HFFc6 (cell line): ENCODE measurements around the gene PIK3R5. TPM values are rescaled to one million over a fixed set of nuclear protein-coding genes. Genes with fewer than 3 reads are reported as not detected.

Experiments used
- DNase-seq: peaks from one replicate; pipeline ENCODE4 v3.0.0-alpha.2; 2018
- H3K27ac Mint-ChIP-seq: 2 replicates; pipeline ENCODE4 v1.8.0; 2020; ENCODE audit warnings: mild to moderate bottlenecking, mixed read lengths
- H3K27me3 Mint-ChIP-seq: 2 replicates; pipeline ENCODE4 v1.8.0; 2021; ENCODE audit warnings: mild to moderate bottlenecking, moderate library complexity, mixed read lengths; ENCODE audit not compliant: insufficient read depth
- H3K36me3 Mint-ChIP-seq: 2 replicates; pipeline ENCODE4 v1.8.0; 2021; ENCODE audit warnings: low read depth, mixed read lengths
- H3K4me1 Mint-ChIP-seq: 2 replicates; pipeline ENCODE4 v1.8.0; 2020; ENCODE audit warnings: low read depth, mixed read lengths
- H3K4me3 Mint-ChIP-seq: 2 replicates; pipeline ENCODE4 v1.8.0; 2020; ENCODE audit warnings: mild to moderate bottlenecking, moderate library complexity, mixed read lengths
- H3K9me3 Mint-ChIP-seq: 2 replicates; pipeline ENCODE4 v1.8.0; 2020; ENCODE audit warnings: mild to moderate bottlenecking, mixed read lengths
- CTCF ChIP-seq: fragments of 200-600 bp; sonication (generic); IDR thresholded peaks from 2 replicates; pipeline ENCODE4 v1.5.0; 2021; ENCODE audit warnings: antibody characterized with exemption, mild to moderate bottlenecking
- total RNA-seq, 6 experiments: library from RNA; stranded (reverse); fragmentation: NEBNext Ultra II Directional; extraction: Animal tissue kit (Norgen Biotek cat#: 25700); gene quantifications; 2 replicates in 1 of 6; 3 replicates in 5 of 6; pipeline ENCODE4 v1.2.3, GENCODE V29; 2021

Gene PIK3R5
- total RNA-seq, 6 experiments from 2014 or later, result not detected

GRCh38 chr17:8928347-8928746 is 37.2 kb downstream of the PIK3R5 start:
- Mint-ChIP-seq H3K27ac (no peak overlapping the region), H3K9me3 (peaks cover 37% of the 10 kb centered on the region), H3K4me3 (no peak overlapping the region), H3K4me1 (no peaks in the 10 kb centered on the region), H3K36me3 (no peaks in the 10 kb centered on the region; the same call in 1 of the 2 replicates), H3K27me3 (no peaks in the 10 kb centered on the region; the same call in none of the 2 replicates)
- no peak for DNase-seq
- TF ChIP-seq CTCF, result no peak

GRCh38 chr17:8927395-8927794 is 38.1 kb downstream of the PIK3R5 start:
- Mint-ChIP-seq H3K4me1 (no peaks in the 10 kb centered on the region; the same call in 1 of the 2 replicates), H3K27ac (no peak overlapping the region), H3K9me3 (peaks cover 37% of the 10 kb centered on the region)

GRCh38 chr17:8925808-8926207 is 39.7 kb downstream of the PIK3R5 start:
- no peak for DNase-seq
- Mint-ChIP-seq H3K4me1 (no peaks in the 10 kb centered on the region; the same call in 1 of the 2 replicates), H3K27ac (no peak overlapping the region), H3K9me3 (peaks cover 26% of the 10 kb centered on the region), H3K27me3 (no peaks in the 10 kb centered on the region; the same call in none of the 2 replicates), H3K4me3 (no peak overlapping the region), H3K36me3 (no peaks in the 10 kb centered on the region)
- no peak for TF ChIP-seq CTCF

More at GRCh38 chr17:8927395-8927794, 38.1 kb downstream of the PIK3R5 start:
- DNase-seq, result no peak
- Mint-ChIP-seq H3K4me3 (no peak overlapping the region), H3K27me3 (no peaks in the 10 kb centered on the region; the same call in none of the 2 replicates), H3K36me3 (no peaks in the 10 kb centered on the region; the same call in 1 of the 2 replicates)
- no peak for TF ChIP-seq CTCF

- no peaks in the 10 kb centered on the region for H3K36me3 Mint-ChIP-seq
Observed at GRCh38 chr17:8925141-8925540, 40.4 kb downstream of the PIK3R5 start.

GRCh38 chr17:8924595-8924994 is 40.9 kb downstream of the PIK3R5 start:
- no peak for DNase-seq
- Mint-ChIP-seq H3K4me3 (no peak overlapping the region), H3K4me1 (no peaks in the 10 kb centered on the region; the same call in 1 of the 2 replicates), H3K36me3 (no peaks in the 10 kb centered on the region), H3K27ac (no peak overlapping the region), H3K9me3 (peaks cover 23% of the 10 kb centered on the region), H3K27me3 (no peaks in the 10 kb centered on the region; the same call in 1 of the 2 replicates)
- TF ChIP-seq CTCF, result no peak

More at GRCh38 chr17:8925141-8925540, 40.4 kb downstream of the PIK3R5 start:
- DNase-seq, result no peak
- Mint-ChIP-seq H3K9me3 (peaks cover 23% of the 10 kb centered on the region), H3K27me3 (no peaks in the 10 kb centered on the region; the same call in 1 of the 2 replicates), H3K27ac (no peak overlapping the region), H3K4me1 (no peaks in the 10 kb centered on the region; the same call in 1 of the 2 replicates), H3K4me3 (no peak overlapping the region)
- TF ChIP-seq CTCF, result no peak
